Astrocyte of the spinal cord (primary cell): ENCODE measurements around the gene FGF8.

Experiments used
- DNase-seq: peaks from one replicate; pipeline ENCODE4 v3.0.0; 2011; ENCODE audit warnings: low read depth, low spot score
- H3K4me3 ChIP-seq: 2 replicates; pipeline ENCODE4 v1.5.1; 2011; ENCODE audit warnings: low read depth, mild to moderate bottlenecking, low read length, moderate library complexity
- in situ Hi-C: cut with HindIII; loops from 2 replicates; pipeline ENCODE4 v1.10.0; 2017; ENCODE audit warnings: low sequenced_read_pairs
- TF ChIP-seq, protein P1 (sequence below): IDR thresholded peaks from 2 replicates; pipeline ENCODE4 v1.5.1; 2012; ENCODE audit warnings: low read depth, mild to moderate bottlenecking, low read length, inconsistent platforms

Gene FGF8

GRCh38 chr10:101736666-101737065, 39.2 kb downstream of the FGF8 start:
- TF ChIP-seq, protein P1, sequence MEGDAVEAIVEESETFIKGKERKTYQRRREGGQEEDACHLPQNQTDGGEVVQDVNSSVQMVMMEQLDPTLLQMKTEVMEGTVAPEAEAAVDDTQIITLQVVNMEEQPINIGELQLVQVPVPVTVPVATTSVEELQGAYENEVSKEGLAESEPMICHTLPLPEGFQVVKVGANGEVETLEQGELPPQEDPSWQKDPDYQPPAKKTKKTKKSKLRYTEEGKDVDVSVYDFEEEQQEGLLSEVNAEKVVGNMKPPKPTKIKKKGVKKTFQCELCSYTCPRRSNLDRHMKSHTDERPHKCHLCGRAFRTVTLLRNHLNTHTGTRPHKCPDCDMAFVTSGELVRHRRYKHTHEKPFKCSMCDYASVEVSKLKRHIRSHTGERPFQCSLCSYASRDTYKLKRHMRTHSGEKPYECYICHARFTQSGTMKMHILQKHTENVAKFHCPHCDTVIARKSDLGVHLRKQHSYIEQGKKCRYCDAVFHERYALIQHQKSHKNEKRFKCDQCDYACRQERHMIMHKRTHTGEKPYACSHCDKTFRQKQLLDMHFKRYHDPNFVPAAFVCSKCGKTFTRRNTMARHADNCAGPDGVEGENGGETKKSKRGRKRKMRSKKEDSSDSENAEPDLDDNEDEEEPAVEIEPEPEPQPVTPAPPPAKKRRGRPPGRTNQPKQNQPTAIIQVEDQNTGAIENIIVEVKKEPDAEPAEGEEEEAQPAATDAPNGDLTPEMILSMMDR = no peak
- in situ Hi-C loops = no loop called here

GRCh38 chr10:101732096-101732495, 43.8 kb downstream of the FGF8 start:
- in situ Hi-C loops = no loop called here
- TF ChIP-seq, protein P1 = no peak

More at GRCh38 chr10:101736666-101737065, 39.2 kb downstream of the FGF8 start:
- DNase-seq = no peak
- H3K4me3 ChIP-seq = no peak overlapping the region

DNA sequence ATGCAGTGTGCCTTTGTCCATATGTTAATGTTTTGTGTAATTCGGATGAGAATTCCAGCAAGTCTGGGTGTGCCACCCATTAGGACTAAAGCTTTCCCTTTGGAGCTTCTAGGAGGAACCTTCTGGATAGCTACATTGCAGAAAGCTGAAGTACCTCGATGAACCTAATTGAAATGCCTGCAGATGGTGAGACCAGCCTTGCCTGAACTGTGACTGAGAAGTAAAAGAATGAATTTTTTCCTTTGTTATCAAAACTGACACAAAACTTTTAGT, 49.9 kb downstream of the FGF8 start:
- H3K4me3 ChIP-seq = no peak overlapping the region
- in situ Hi-C loops = no loop called here
- DNase-seq = no peak
- TF ChIP-seq, protein P1 = no peak

More at GRCh38 chr10:101732096-101732495, 43.8 kb downstream of the FGF8 start:
- DNase-seq = no peak
- no peak overlapping the region for H3K4me3 ChIP-seq

DNA sequence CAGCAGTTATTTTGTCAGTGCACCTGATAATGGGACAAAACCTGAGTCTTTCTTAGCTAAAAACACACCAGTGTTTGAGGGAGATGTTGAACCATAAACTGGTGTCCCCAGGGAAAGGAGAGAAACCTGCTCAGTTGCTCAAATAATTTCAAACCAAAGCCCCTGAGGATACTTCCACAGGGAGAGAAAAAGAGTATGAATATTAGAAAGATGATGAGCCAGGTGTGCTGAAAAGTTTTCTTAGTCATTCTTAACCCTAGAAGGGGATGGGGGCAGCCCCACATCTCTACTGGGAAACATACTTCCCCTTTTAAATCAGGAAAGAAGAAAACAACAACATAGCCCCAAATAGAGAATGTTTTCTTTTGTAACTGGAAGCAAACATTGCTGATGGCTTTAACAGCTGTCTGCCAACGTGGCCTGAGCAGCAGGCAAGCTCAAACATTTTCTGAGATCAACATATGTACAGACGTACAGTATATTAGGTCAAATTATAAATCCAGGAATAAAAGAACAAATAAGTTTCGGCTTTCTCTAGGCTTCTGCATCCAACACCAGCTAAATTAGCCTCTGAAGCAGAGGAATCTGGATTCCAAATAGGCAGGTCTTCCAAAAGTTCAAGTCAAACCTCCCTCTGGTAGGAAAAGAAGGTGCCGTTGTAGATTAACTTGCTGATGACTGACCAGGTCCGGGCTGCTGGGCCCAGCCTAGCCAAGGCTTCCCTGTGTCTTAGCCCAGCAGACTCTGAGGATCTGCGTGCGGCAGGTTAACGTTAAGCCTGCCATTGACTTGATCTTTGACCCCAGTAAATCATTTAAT, 50.4 kb downstream of the FGF8 start:
- in situ Hi-C loops = no loop called here
- no peak overlapping the region for H3K4me3 ChIP-seq
- DNase-seq = no peak
- TF ChIP-seq, protein P1 = no peak

DNA sequence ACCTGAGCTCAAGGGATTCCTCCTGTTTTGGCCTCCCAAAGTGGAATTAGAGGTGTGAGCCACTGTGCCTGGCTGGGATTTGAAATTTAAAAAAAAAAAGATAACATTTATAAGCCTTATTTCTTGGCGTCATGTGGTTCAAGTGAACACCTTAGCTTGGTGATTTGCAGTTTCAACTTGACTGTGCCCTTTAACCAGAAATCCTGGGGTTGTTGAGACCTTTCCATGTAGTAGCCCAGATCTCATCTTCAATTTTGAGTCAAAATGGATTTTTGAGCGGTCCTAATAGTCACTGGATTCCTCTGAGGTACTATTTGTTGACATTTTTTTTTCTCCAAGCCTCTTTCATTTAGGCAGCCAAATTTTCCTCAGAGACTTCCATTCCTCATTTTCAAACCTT, 51.5 kb downstream of the FGF8 start:
- no peak overlapping the region for H3K4me3 ChIP-seq
- in situ Hi-C loops = no loop called here
- TF ChIP-seq, protein P1 = no peak
- DNase-seq = no peak

DNA sequence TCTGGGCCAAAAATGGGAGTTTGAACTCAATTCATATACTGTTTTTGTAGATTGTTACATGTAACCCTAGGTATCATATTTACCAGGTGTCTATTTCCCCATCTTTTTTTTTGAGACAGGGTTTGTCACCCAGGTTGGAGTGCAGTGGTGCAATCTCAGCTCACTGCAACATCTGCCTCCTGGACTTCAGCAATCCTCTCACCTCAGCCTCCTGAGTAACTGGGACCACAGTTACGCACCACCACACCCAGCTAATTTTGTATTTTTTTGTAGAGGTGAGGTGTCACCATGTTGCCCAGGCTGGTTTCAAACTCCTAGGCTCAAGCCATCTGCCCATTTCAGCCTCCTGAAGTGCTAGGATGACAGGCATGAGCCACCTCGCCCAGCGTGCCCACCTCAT, 52.7 kb downstream of the FGF8 start:
- no peak for DNase-seq
- TF ChIP-seq, protein P1 = no peak
- in situ Hi-C loops = no loop called here

DNA sequence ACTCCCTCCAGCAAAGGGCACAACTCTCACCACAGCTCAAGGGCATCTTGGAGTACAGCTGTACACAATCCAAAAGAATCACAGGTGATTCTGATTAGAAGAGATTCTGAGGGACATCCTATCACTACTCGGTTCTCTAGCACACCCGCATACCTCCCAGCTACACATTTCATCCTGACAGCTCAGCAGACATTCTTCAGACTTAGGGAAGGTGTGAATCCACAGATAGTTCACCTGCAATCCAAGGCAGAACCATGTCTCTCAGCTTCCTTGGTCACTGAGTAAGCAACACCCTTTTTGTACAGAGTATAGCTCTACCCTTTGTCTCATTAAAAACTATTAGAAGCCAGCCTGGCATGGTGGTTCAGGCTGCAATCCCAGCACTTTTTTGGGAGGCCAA, 54.1 kb downstream of the FGF8 start:
- H3K4me3 ChIP-seq = no peak overlapping the region
- in situ Hi-C loops = no loop called here
- no peak for DNase-seq
- TF ChIP-seq, protein P1 = no peak

More for the DNA sequence above, 52.7 kb downstream of the FGF8 start:
- no peak overlapping the region for H3K4me3 ChIP-seq
